ENCODE measurements around the gene WBP1.

WBP1 gene

GRCh38 chr2:74498500-74499266 is 40.4 kb downstream of the WBP1 start:
- TF ChIP-seq CTCF (conservative IDR thresholded peaks at IDR 0.05; ENCODE audit: control insufficient read depth, insufficient read depth, low read depth, low read length): no peak
- peak; percentile 58 for DNase-seq (ENCODE audit: low read depth)
- H3K4me3 ChIP-seq (ENCODE audit: control insufficient read depth, low read depth, low read length): peak overlapping the region; percentile 37

GRCh38 chr2:74499267-74499939 is 41.2 kb downstream of the WBP1 start, which contains the start of gene LBX2:
Gene LBX2 (minus strand): TSS chr2:74499603. CDS start chr2:74499537, 66 bp downstream.
- peak within 1 kb of the TSS; percentile 37 for H3K4me3 ChIP-seq (ENCODE audit: control insufficient read depth, low read depth, low read length)
- DNase-seq (ENCODE audit: low read depth): no peak

GRCh38 chr2:74499940-74500577 is 41.8 kb downstream of the WBP1 start:
- H3K4me3 ChIP-seq (ENCODE audit: control insufficient read depth, low read depth, low read length): no peak overlapping the region
- no peak for TF ChIP-seq CTCF (conservative IDR thresholded peaks at IDR 0.05; ENCODE audit: control insufficient read depth, insufficient read depth, low read depth, low read length)
- no peak for DNase-seq (ENCODE audit: low read depth)

More at GRCh38 chr2:74499267-74499939, 41.2 kb downstream of the WBP1 start, which contains the start of gene LBX2:
- no peak for TF ChIP-seq CTCF (conservative IDR thresholded peaks at IDR 0.05; ENCODE audit: control insufficient read depth, insufficient read depth, low read depth, low read length)

- H3K4me3 ChIP-seq (ENCODE audit: control insufficient read depth, low read depth, low read length): no peak overlapping the region
- no peak for TF ChIP-seq CTCF (conservative IDR thresholded peaks at IDR 0.05; ENCODE audit: control insufficient read depth, insufficient read depth, low read depth, low read length)
- DNase-seq (ENCODE audit: low read depth): no peak
These were observed 42.3 kb downstream of the WBP1 start for GRCh38 chr2:74500578-74500946.

- no peak for TF ChIP-seq CTCF (conservative IDR thresholded peaks at IDR 0.05; ENCODE audit: control insufficient read depth, insufficient read depth, low read depth, low read length)
- H3K4me3 ChIP-seq (ENCODE audit: control insufficient read depth, low read depth, low read length): no peak overlapping the region
- no peak for DNase-seq (ENCODE audit: low read depth)
These were observed 43.3 kb downstream of the WBP1 start for GRCh38 chr2:74501335-74502071.

- TF ChIP-seq CTCF (conservative IDR thresholded peaks at IDR 0.05; ENCODE audit: control insufficient read depth, insufficient read depth, low read depth, low read length): no peak
- H3K4me3 ChIP-seq (ENCODE audit: control insufficient read depth, low read depth, low read length): peak overlapping the region; percentile 63
- DNase-seq (ENCODE audit: low read depth): no peak
These were observed 44.0 kb downstream of the WBP1 start for GRCh38 chr2:74502147-74502719.
